ENCODE measurements around the gene STRIP1. TPM values are rescaled to one million over a fixed set of nuclear protein-coding genes. Genes with fewer than 3 reads are reported as not detected.

The STRIP1 gene
- total and polyA plus RNA-seq, 4 experiments from 2014 or later = 16.5 to 73.3 (median 51.7) TPM

GRCh38 chr1:110091381-110091780, 57.0 kb downstream of the STRIP1 start:
- Mint-ChIP-seq H3K4me1 (peaks cover 0 to 4% (median 1%) of the 10 kb centered on the region in 4 donors), H3K36me3 (no peaks in the 10 kb centered on the region), H3K27me3 (peaks cover 16 to 31% of the 10 kb centered on the region in 2 donors), H3K4me3 (no peak overlapping the region), H3K9me3 (peaks cover 0 to 2% (median 0%) of the 10 kb centered on the region in 8 donors), H3K27ac (no peak overlapping the region)
- no peak overlapping the region for H3K27ac ChIP-seq (ENCODE audit: low read depth, low read length)
- no peaks in the 10 kb centered on the region for H3K4me1 ChIP-seq (ENCODE audit: insufficient read depth, low read length)
- no peak for DNase-seq
- H3K36me3 ChIP-seq (ENCODE audit: insufficient read depth, low read length) = no peaks in the 10 kb centered on the region
- POLR2A ChIA-PET (ENCODE audit: partially characterized antibody) = no interaction called here
- no peaks in the 10 kb centered on the region for H3K9me3 ChIP-seq (ENCODE audit: control insufficient read depth in 1 of 2, low read length in 2 of 2)
- no peaks in the 10 kb centered on the region for H3K27me3 ChIP-seq (ENCODE audit: insufficient read depth, low read length)
- H3K4me3 ChIP-seq (ENCODE audit: low read length in 2 of 2) = no peak overlapping the region
- CTCF ChIA-PET (ENCODE audit: partially characterized antibody) = interaction anchor here (0.6 to 2.9 kb wide), 4 partner anchors 9 to 14 kb away, joined by 3 to 13 read pairs (median 4); no protein-coding TSS in a partner anchor
- intact Hi-C loops (cut with micrococcal nuclease) = no loop called here

- Histone ChIP-seq H3K27me3 (ENCODE audit: insufficient read depth, low read length) (no peaks in the 10 kb centered on the region), H3K36me3 (ENCODE audit: insufficient read depth, low read length) (no peaks in the 10 kb centered on the region), H3K4me3 (ENCODE audit: low read length in 2 of 2) (no peak overlapping the region), H3K9me3 (ENCODE audit: control insufficient read depth in 1 of 2, low read length in 2 of 2) (no peaks in the 10 kb centered on the region), H3K4me1 (ENCODE audit: insufficient read depth, low read length) (no peaks in the 10 kb centered on the region), H3K27ac (ENCODE audit: low read depth, low read length) (no peak overlapping the region)
- no peak overlapping the region for H3K4me3 Mint-ChIP-seq
- H3K27ac Mint-ChIP-seq = no peak overlapping the region
- ChIA-PET CTCF (ENCODE audit: partially characterized antibody) (interaction anchor here (1.2 to 2.9 kb wide), 3 partner anchors 8 to 14 kb away, joined by 3 to 13 read pairs (median 5); no protein-coding TSS in a partner anchor), POLR2A (ENCODE audit: partially characterized antibody) (no interaction called here)
- intact Hi-C loops (cut with micrococcal nuclease) = no loop called here
- no peaks in the 10 kb centered on the region for H3K36me3 Mint-ChIP-seq
- DNase-seq = no peak
- peaks cover 0 to 4% (median 1%) of the 10 kb centered on the region in 4 donors for H3K4me1 Mint-ChIP-seq
- peaks cover 13 to 27% of the 10 kb centered on the region in 2 donors for H3K27me3 Mint-ChIP-seq
- peaks cover 0 to 2% (median 0%) of the 10 kb centered on the region in 8 donors for H3K9me3 Mint-ChIP-seq
These were observed 57.4 kb downstream of the STRIP1 start for GRCh38 chr1:110091791-110092190.

DNA sequence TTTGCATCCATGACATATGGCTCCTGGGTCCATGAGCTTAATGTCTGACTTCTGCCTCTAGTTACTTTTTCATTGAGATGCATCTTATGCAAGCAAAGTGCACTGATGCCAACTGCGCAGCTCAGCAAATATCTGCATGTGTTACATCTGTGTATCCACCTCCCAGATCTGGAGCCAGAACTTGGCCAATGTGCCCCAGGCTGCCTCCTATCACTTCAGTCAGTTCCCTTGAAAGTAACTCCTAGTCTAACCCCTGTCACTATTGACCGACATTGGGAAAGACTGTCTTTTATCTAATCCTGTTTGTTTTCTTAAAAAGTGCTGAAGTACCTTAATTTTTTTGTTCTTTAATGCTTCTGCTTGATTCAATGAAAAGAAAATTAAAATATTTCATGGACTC, 58.6 kb downstream of the STRIP1 start:
- no peaks in the 10 kb centered on the region for H3K36me3 ChIP-seq (ENCODE audit: insufficient read depth, low read length)
- intact Hi-C loops (cut with micrococcal nuclease) = no loop called here
- H3K4me1 ChIP-seq (ENCODE audit: insufficient read depth, low read length) = no peaks in the 10 kb centered on the region
- Mint-ChIP-seq H3K9me3 (peaks cover 0 to 2% (median 0%) of the 10 kb centered on the region in 8 donors), H3K36me3 (no peaks in the 10 kb centered on the region), H3K27me3 (peaks cover 11 to 22% of the 10 kb centered on the region in 2 donors), H3K4me1 (peaks cover 0 to 1% (median 0%) of the 10 kb centered on the region in 4 donors), H3K4me3 (no peak overlapping the region), H3K27ac (no peak overlapping the region)
- no peak overlapping the region for H3K27ac ChIP-seq (ENCODE audit: low read depth, low read length)
- no peak overlapping the region for H3K4me3 ChIP-seq (ENCODE audit: low read length in 2 of 2)
- ChIA-PET POLR2A (ENCODE audit: partially characterized antibody) (interaction anchor here (0.6 kb wide), 1 partner anchor 10 kb away, joined by 3 read pairs; no protein-coding TSS in a partner anchor), CTCF (ENCODE audit: partially characterized antibody) (interaction anchor here (0.8 kb wide), 1 partner anchor 12 kb away, joined by 3 read pairs; no protein-coding TSS in a partner anchor)
- no peaks in the 10 kb centered on the region for H3K27me3 ChIP-seq (ENCODE audit: insufficient read depth, low read length)
- no peaks in the 10 kb centered on the region for H3K9me3 ChIP-seq (ENCODE audit: control insufficient read depth in 1 of 2, low read length in 2 of 2)
- no peak for DNase-seq

DNA sequence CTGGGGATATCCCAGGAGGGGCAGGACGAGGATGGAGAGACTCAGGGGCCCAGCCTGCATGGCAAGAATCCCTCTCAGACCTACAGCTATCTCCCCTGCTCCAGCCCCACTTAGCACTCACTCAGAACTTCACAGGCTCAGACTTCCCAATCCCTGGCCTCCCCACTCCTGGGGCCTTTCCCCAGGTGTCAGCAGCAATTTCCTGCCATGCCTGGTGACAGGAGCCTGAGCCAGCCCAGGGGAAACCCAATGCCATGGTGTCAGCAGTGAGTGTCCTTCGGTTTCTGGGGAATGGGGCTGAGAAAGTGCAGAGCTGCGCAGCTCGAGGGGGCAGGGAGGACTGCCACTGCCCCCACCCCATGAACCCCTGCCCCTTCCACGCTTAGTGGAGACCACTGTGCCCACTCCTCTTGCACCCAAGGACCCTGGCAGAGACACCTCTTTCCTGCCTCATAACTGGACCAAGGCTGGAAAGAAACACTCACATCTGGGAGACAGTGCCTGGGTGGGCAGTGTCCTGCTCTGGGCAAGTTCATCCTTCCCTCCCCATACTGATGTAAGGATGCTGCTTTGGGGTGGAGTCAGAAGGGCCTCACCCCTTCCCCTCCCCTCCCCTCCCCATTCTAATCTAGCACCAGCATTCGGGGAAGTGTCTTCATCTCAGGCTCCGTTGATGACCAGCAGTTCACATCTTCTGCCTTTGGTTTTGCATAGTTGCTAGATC, 60.7 kb downstream of the STRIP1 start:
- H3K4me3 ChIP-seq (ENCODE audit: low read length in 2 of 2) = no peak overlapping the region
- CTCF ChIA-PET (ENCODE audit: partially characterized antibody) = interaction anchor here (2.5 kb wide), 1 partner anchor 11 kb away, joined by 10 read pairs; no protein-coding TSS in a partner anchor
- intact Hi-C loops (cut with micrococcal nuclease) = no loop called here
- no peaks in the 10 kb centered on the region for H3K4me1 ChIP-seq (ENCODE audit: insufficient read depth, low read length)
- peaks cover 0 to 2% (median 0%) of the 10 kb centered on the region in 8 donors for H3K9me3 Mint-ChIP-seq
- no peaks in the 10 kb centered on the region for H3K27me3 ChIP-seq (ENCODE audit: insufficient read depth, low read length)
- no peak for DNase-seq
- no peak overlapping the region for H3K4me3 Mint-ChIP-seq
- H3K27me3 Mint-ChIP-seq = peaks cover 8 to 16% of the 10 kb centered on the region in 2 donors
- POLR2A ChIA-PET (ENCODE audit: partially characterized antibody) = no interaction called here
- H3K4me1 Mint-ChIP-seq = no peaks in the 10 kb centered on the region
- no peak overlapping the region for H3K27ac ChIP-seq (ENCODE audit: low read depth, low read length)
- no peak overlapping the region for H3K27ac Mint-ChIP-seq
- no peaks in the 10 kb centered on the region for H3K9me3 ChIP-seq (ENCODE audit: control insufficient read depth in 1 of 2, low read length in 2 of 2)
- H3K36me3 ChIP-seq (ENCODE audit: insufficient read depth, low read length) = no peaks in the 10 kb centered on the region
- no peaks in the 10 kb centered on the region for H3K36me3 Mint-ChIP-seq

- H3K4me3 ChIP-seq (ENCODE audit: low read length in 2 of 2) = no peak overlapping the region
- DNase-seq = no peak
- H3K9me3 ChIP-seq (ENCODE audit: control insufficient read depth in 1 of 2, low read length in 2 of 2) = no peaks in the 10 kb centered on the region
- intact Hi-C loops (cut with micrococcal nuclease) = no loop called here
- H3K27ac Mint-ChIP-seq = no peak overlapping the region
- ChIA-PET POLR2A (ENCODE audit: partially characterized antibody) (no interaction called here), CTCF (ENCODE audit: partially characterized antibody) (interaction anchor here (0.8 to 4.0 kb wide), 6 partner anchors 8 to 67 kb away, joined by 3 to 14 read pairs (median 4); no protein-coding TSS in a partner anchor)
- H3K27me3 Mint-ChIP-seq = peaks cover 7 to 9% of the 10 kb centered on the region in 2 donors
- H3K27ac ChIP-seq (ENCODE audit: low read depth, low read length) = no peak overlapping the region
- H3K4me1 ChIP-seq (ENCODE audit: insufficient read depth, low read length) = no peaks in the 10 kb centered on the region
- no peaks in the 10 kb centered on the region for H3K36me3 ChIP-seq (ENCODE audit: insufficient read depth, low read length)
- H3K9me3 Mint-ChIP-seq = no peaks in the 10 kb centered on the region
- no peaks in the 10 kb centered on the region for H3K27me3 ChIP-seq (ENCODE audit: insufficient read depth, low read length)
- H3K4me3 Mint-ChIP-seq = no peak overlapping the region
- H3K36me3 Mint-ChIP-seq = no peaks in the 10 kb centered on the region
- no peaks in the 10 kb centered on the region for H3K4me1 Mint-ChIP-seq
These were observed 63.2 kb downstream of the STRIP1 start for GRCh38 chr1:110097507-110098221.

DNA sequence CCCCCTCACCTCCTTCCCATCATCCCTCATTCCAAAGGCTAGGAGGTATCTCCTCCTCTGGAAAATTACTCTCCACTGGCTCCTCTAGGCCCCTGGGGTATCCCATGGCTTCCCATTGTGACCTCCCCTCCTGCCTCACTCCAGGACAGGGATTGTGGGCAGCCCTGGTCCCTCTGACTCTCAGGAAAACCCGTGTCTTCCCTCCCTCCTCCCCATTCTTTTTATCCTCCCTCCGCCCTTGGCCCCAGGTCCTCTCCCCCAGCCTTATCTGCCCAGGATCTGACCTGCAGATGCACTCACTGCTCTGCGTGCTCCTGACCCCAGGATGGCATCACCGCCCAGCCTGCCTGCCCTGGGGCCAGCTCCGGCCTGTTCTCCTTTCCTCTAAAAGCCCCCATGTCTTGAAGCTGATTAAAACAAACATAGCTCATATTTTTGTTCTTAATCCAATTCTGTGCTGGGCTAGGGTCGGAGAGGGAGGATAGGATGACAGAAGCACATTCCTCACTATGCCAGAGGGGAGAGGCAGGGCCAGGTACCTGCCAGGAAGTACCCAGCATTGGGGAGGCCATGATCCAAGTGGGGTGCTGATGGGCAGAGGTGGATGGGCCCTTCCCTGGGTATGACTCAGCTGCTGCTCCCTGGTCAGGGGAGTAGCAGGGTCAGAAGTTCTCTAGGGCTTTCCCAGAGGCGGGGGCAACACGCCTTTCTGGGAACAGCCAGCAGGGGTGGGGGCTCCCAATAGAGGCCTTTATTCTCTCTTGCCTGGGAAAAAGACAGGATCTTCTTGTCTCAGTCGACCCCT, 64.0 kb downstream of the STRIP1 start:
- H3K27ac ChIP-seq (ENCODE audit: low read depth, low read length) = no peak overlapping the region
- Mint-ChIP-seq H3K27ac (no peak overlapping the region), H3K36me3 (no peaks in the 10 kb centered on the region), H3K9me3 (no peaks in the 10 kb centered on the region), H3K4me1 (no peaks in the 10 kb centered on the region), H3K4me3 (no peak overlapping the region), H3K27me3 (peaks cover 7 to 9% of the 10 kb centered on the region in 2 donors)
- no peaks in the 10 kb centered on the region for H3K36me3 ChIP-seq (ENCODE audit: insufficient read depth, low read length)
- intact Hi-C loops (cut with micrococcal nuclease) = no loop called here
- no peak overlapping the region for H3K4me3 ChIP-seq (ENCODE audit: low read length in 2 of 2)
- no peaks in the 10 kb centered on the region for H3K4me1 ChIP-seq (ENCODE audit: insufficient read depth, low read length)
- ChIA-PET POLR2A (ENCODE audit: partially characterized antibody) (no interaction called here), CTCF (ENCODE audit: partially characterized antibody) (interaction anchor here (0.8 to 4.0 kb wide), 4 partner anchors 10 to 68 kb away, joined by 3 to 14 read pairs (median 3); no protein-coding TSS in a partner anchor)
- H3K27me3 ChIP-seq (ENCODE audit: insufficient read depth, low read length) = no peaks in the 10 kb centered on the region
- no peak for DNase-seq
- H3K9me3 ChIP-seq (ENCODE audit: control insufficient read depth in 1 of 2, low read length in 2 of 2) = no peaks in the 10 kb centered on the region

Measured in CD4-positive, alpha-beta memory T cell (primary cell).